HL-60 (cell line): ENCODE results near the gene ATG10.

Experiments
- POLR2AphosphoS5 ChIP-seq: IDR thresholded peaks from 2 replicates; pipeline ENCODE4 v1.6.1; 2012; ENCODE audit warnings: low read depth
- TF ChIP-seq, protein P1 (sequence below): IDR thresholded peaks from one replicate; pipeline ENCODE4 v1.5.1; 2011; ENCODE audit warnings: low read length, control low read depth, inconsistent platforms; ENCODE audit not compliant: insufficient read depth

DNA sequence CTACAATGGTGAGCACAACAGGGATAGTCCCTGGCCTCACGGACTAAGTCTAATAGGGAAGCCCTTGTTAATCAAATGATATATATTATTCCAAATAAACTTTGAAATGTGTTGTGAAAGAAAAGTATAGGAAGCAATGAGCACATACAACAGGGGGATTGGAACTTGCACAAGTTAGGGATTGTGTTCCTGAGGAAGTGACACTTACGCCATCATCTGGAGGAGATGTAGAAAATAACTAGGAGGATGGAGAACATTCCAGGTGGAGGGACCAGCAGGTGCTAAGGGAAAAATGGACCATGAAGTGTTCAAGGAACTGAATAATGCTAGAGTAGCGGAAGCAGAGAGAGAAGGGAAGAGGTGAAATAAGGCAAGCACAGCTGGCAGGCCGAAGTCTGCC lies 325.1 kb downstream of the ATG10 start:
- TF ChIP-seq, protein P1, sequence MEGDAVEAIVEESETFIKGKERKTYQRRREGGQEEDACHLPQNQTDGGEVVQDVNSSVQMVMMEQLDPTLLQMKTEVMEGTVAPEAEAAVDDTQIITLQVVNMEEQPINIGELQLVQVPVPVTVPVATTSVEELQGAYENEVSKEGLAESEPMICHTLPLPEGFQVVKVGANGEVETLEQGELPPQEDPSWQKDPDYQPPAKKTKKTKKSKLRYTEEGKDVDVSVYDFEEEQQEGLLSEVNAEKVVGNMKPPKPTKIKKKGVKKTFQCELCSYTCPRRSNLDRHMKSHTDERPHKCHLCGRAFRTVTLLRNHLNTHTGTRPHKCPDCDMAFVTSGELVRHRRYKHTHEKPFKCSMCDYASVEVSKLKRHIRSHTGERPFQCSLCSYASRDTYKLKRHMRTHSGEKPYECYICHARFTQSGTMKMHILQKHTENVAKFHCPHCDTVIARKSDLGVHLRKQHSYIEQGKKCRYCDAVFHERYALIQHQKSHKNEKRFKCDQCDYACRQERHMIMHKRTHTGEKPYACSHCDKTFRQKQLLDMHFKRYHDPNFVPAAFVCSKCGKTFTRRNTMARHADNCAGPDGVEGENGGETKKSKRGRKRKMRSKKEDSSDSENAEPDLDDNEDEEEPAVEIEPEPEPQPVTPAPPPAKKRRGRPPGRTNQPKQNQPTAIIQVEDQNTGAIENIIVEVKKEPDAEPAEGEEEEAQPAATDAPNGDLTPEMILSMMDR, result no peak
- no peak for TF ChIP-seq POLR2AphosphoS5
